SKM-1 (cell line): ENCODE measurements around the gene C10orf67.
"Not testable (repeated sequence)": the region's sequence is repeated elsewhere in the genome, so short reads cannot be mapped to it uniquely, and the experiment has no call there.

Source experiments
- DNase-seq: peaks from one replicate; lab custom pipeline; 2025; ENCODE audit not compliant: unreplicated experiment; lab: John Stamatoyannopoulos, UW

C10orf67 gene

GRCh38 chr10:23362879-23363792, 18.5 kb upstream of the C10orf67 start:
- no peak for DNase-seq

GRCh38 chr10:23362069-23362830, 17.7 kb upstream of the C10orf67 start:
- no peak for DNase-seq

- no peak for DNase-seq
These were observed 17.1 kb upstream of the C10orf67 start for GRCh38 chr10:23361665-23362064.

GRCh38 chr10:23359692-23360380, 15.2 kb upstream of the C10orf67 start:
- DNase-seq: no peak

GRCh38 chr10:23358357-23358756, 13.8 kb upstream of the C10orf67 start:
- no peak for DNase-seq

GRCh38 chr10:23354630-23355279, 10.2 kb upstream of the C10orf67 start:
- DNase-seq: no peak

GRCh38 chr10:23351926-23352519, 7.4 kb upstream of the C10orf67 start:
- no peak for DNase-seq

- DNase-seq: not testable (repeated sequence)
These were observed 6.1 kb upstream of the C10orf67 start for GRCh38 chr10:23350706-23351105.

- no peak for DNase-seq
These were observed 1.3 kb upstream of the C10orf67 start for GRCh38 chr10:23345861-23346260.

- no peak for DNase-seq
These were observed 881 bp downstream of the C10orf67 start for GRCh38 chr10:23343591-23344240.

- DNase-seq: no peak
These were observed 2.2 kb downstream of the C10orf67 start for GRCh38 chr10:23342213-23342884.

GRCh38 chr10:23341004-23341403, 3.6 kb downstream of the C10orf67 start:
- DNase-seq: no peak

- DNase-seq: no peak
These were observed 4.2 kb downstream of the C10orf67 start for GRCh38 chr10:23340354-23340753.

GRCh38 chr10:23338886-23339285, 5.7 kb downstream of the C10orf67 start:
- DNase-seq: no peak

- DNase-seq: no peak
These were observed 6.3 kb downstream of the C10orf67 start for GRCh38 chr10:23338155-23338828.

GRCh38 chr10:23337616-23338015, 7.0 kb downstream of the C10orf67 start:
- DNase-seq: no peak

- DNase-seq: no peak
These were observed 12.9 kb downstream of the C10orf67 start for GRCh38 chr10:23331567-23332301.

- DNase-seq: no peak
These were observed 13.6 kb downstream of the C10orf67 start for GRCh38 chr10:23330948-23331347.
